WTC11 (cell line): ENCODE measurements around the gene CRADD. TPM values are rescaled to one million over a fixed set of nuclear protein-coding genes. Genes with fewer than 3 reads are reported as not detected.

Experiments
- ATAC-seq: fragments of 200-7000 bp; cut with Tn5 transposase; 2 replicates; pipeline ENCODE4 v1.10.0; 2021; ENCODE audit warnings: mild to moderate bottlenecking, moderate library complexity
- CTCF ChIA-PET: fragments of 300-600 bp; sonication (Branson Sonifier 250); formaldehyde crosslinking; loops from one replicate; lab custom pipeline; 2021; ENCODE audit warnings: antibody characterized with exemption; lab: Charles Lee
- POLR2A ChIA-PET: fragments of 350-600 bp; sonication (Branson Sonifier 250); formaldehyde crosslinking; loops from one replicate; lab custom pipeline; 2021; ENCODE audit warnings: antibody characterized with exemption; lab: Charles Lee
- DNase-seq: peaks from one replicate; pipeline ENCODE4 v3.0.0; 2021; ENCODE audit warnings: low spot score
- H3K27ac Mint-ChIP-seq: 2 replicates; pipeline ENCODE4 v1.8.0; 2021; ENCODE audit warnings: mixed read lengths
- H3K27me3 Mint-ChIP-seq: 2 replicates; pipeline ENCODE4 v1.8.0; 2021; ENCODE audit warnings: low read depth, mild to moderate bottlenecking, moderate library complexity, mixed read lengths
- H3K36me3 Mint-ChIP-seq: 2 replicates; pipeline ENCODE4 v1.8.0; 2021; ENCODE audit warnings: mixed read lengths
- H3K4me1 Mint-ChIP-seq: 2 replicates; pipeline ENCODE4 v1.8.0; 2022; ENCODE audit warnings: mixed read lengths
- H3K4me3 Mint-ChIP-seq: 2 replicates; pipeline ENCODE4 v1.8.0; 2021; ENCODE audit warnings: mild to moderate bottlenecking, moderate library complexity, mixed read lengths
- H3K9me3 Mint-ChIP-seq: 2 replicates; pipeline ENCODE4 v1.8.0; 2021; ENCODE audit warnings: mixed read lengths
- ATF3 ChIP-seq: sonication (generic); formaldehyde crosslinking; conservative IDR thresholded peaks from 2 replicates; pipeline ENCODE4 v1.8.1; 2022; ENCODE audit warnings: mild to moderate bottlenecking, missing genetic modification reagents
- EMX1 ChIP-seq: fragments of 250-450 bp; sonication (Bioruptor Pico); IDR thresholded peaks from 2 replicates; pipeline ENCODE4 v1.8.0; 2021; ENCODE audit warnings: mild to moderate bottlenecking
- ERG ChIP-seq: fragments of 250-450 bp; sonication (Bioruptor Pico); IDR thresholded peaks from 2 replicates; pipeline ENCODE4 v1.8.0; 2021; ENCODE audit warnings: mild to moderate bottlenecking
- ESRRA ChIP-seq: sonication (generic); formaldehyde crosslinking; IDR thresholded peaks from 2 replicates; pipeline ENCODE4 v1.8.1; 2022; ENCODE audit warnings: mild to moderate bottlenecking, missing genetic modification reagents, borderline replicate concordance
- ETV6 ChIP-seq: sonication (generic); formaldehyde crosslinking; IDR thresholded peaks from 2 replicates; pipeline ENCODE4 v1.8.1; 2022; ENCODE audit warnings: mild to moderate bottlenecking, missing genetic modification reagents
- HMGA2 ChIP-seq: fragments of 250-450 bp; sonication (Bioruptor Pico); IDR thresholded peaks from 2 replicates; pipeline ENCODE4 v1.4.0; 2021; ENCODE audit warnings: mild to moderate bottlenecking, moderate library complexity
- MXD4 ChIP-seq: fragments of 250-450 bp; sonication (Bioruptor Pico); IDR thresholded peaks from 2 replicates; pipeline ENCODE4 v1.8.0; 2021; ENCODE audit warnings: mild to moderate bottlenecking, moderate library complexity, borderline replicate concordance
- PREB ChIP-seq: sonication (generic); formaldehyde crosslinking; IDR thresholded peaks from 2 replicates; pipeline ENCODE4 v1.8.1; 2022; ENCODE audit warnings: mild to moderate bottlenecking, missing genetic modification reagents, moderate library complexity, borderline replicate concordance
- PRRX2 ChIP-seq: fragments of 250-450 bp; sonication (Bioruptor Pico); IDR thresholded peaks from 2 replicates; pipeline ENCODE4 v1.8.0; 2021; ENCODE audit warnings: mild to moderate bottlenecking
- RORB ChIP-seq: fragments of 250-450 bp; sonication (Bioruptor Pico); IDR thresholded peaks from 2 replicates; pipeline ENCODE4 v1.9.0; 2021; ENCODE audit warnings: mild to moderate bottlenecking
- STAT6 ChIP-seq: sonication (generic); formaldehyde crosslinking; conservative IDR thresholded peaks from 2 replicates; pipeline ENCODE4 v1.8.1; 2023; ENCODE audit warnings: mild to moderate bottlenecking, low read depth, missing genetic modification reagents, moderate library complexity
- TEAD1 ChIP-seq: sonication (generic); formaldehyde crosslinking; IDR thresholded peaks from 2 replicates; pipeline ENCODE4 v1.8.0; 2022; ENCODE audit warnings: mild to moderate bottlenecking, missing genetic modification reagents
- USF1 ChIP-seq: sonication (generic); formaldehyde crosslinking; IDR thresholded peaks from 2 replicates; pipeline ENCODE4 v1.8.0; 2022; ENCODE audit warnings: mild to moderate bottlenecking, missing genetic modification reagents
- ZNF396 ChIP-seq: fragments of 250-450 bp; sonication (Bioruptor Pico); IDR thresholded peaks from 2 replicates; pipeline ENCODE4 v1.8.0; 2021; ENCODE audit warnings: mild to moderate bottlenecking, moderate library complexity, borderline replicate concordance
- ZNF425 ChIP-seq: fragments of 250-450 bp; sonication (Bioruptor Pico); conservative IDR thresholded peaks from 2 replicates; pipeline ENCODE4 v1.9.0; 2021; ENCODE audit warnings: mild to moderate bottlenecking
- ZNF512 ChIP-seq: sonication (generic); formaldehyde crosslinking; IDR thresholded peaks from 2 replicates; pipeline ENCODE4 v1.8.1; 2022; ENCODE audit warnings: missing genetic modification reagents, borderline replicate concordance
- ZNF532 ChIP-seq: fragments of 250-450 bp; sonication (Bioruptor Pico); IDR thresholded peaks from 2 replicates; pipeline ENCODE4 v1.9.0; 2021; ENCODE audit warnings: mild to moderate bottlenecking, borderline replicate concordance
- total RNA-seq: library from RNA; stranded (reverse); gene quantifications from 3 replicates; pipeline ENCODE4 v1.2.3, GENCODE V29; 2021

CRADD gene
- total RNA-seq, 1 experiment from 2014 or later, result 11.6 TPM

- no peak for TF ChIP-seq STAT6 (CRISPR knock-in tag)
- TF ChIP-seq TEAD1 (CRISPR knock-in tag), result no peak
- no peak for TF ChIP-seq USF1 (CRISPR knock-in tag)
- TF ChIP-seq MXD4 (CRISPR knock-in tag), result no peak
- TF ChIP-seq ESRRA (CRISPR knock-in tag), result no peak
- no peak for TF ChIP-seq HMGA2 (CRISPR knock-in tag)
- no peak for TF ChIP-seq ZNF512 (CRISPR knock-in tag)
- no peak for TF ChIP-seq RORB (CRISPR knock-in tag)
- TF ChIP-seq PREB (CRISPR knock-in tag), result no peak
Observed at GRCh38 chr12:93916402-93916801, 239.2 kb downstream of the CRADD start (continued).

- no peaks in the 10 kb centered on the region for H3K36me3 Mint-ChIP-seq
- no peak overlapping the region for H3K27ac Mint-ChIP-seq
- no peak overlapping the region for H3K4me3 Mint-ChIP-seq
- POLR2A ChIA-PET, result no interaction called here
- H3K27me3 Mint-ChIP-seq, result no peaks in the 10 kb centered on the region
- H3K4me1 Mint-ChIP-seq, result peaks cover 6% of the 10 kb centered on the region; the same call in 1 of the 2 replicates
- DNase-seq, result no peak
- no peak for TF ChIP-seq ERG (CRISPR knock-in tag)
- TF ChIP-seq ETV6 (CRISPR knock-in tag), result no peak
- TF ChIP-seq EMX1 (CRISPR knock-in tag), result no peak
- TF ChIP-seq RORB (CRISPR knock-in tag), result no peak
- TF ChIP-seq, all 79 proteins: peak for 0
- no peak for ATAC-seq
- CTCF ChIA-PET, result no interaction called here
- H3K9me3 Mint-ChIP-seq, result no peaks in the 10 kb centered on the region
Observed at GRCh38 chr12:93918262-93918661, 241.1 kb downstream of the CRADD start.

- ChIA-PET POLR2A (no interaction called here), CTCF (no interaction called here)
- Mint-ChIP-seq H3K27ac (no peak overlapping the region), H3K4me3 (no peak overlapping the region), H3K4me1 (peaks cover 3% of the 10 kb centered on the region; the same call in 1 of the 2 replicates), H3K27me3 (no peaks in the 10 kb centered on the region), H3K9me3 (peaks cover under 1% of the 10 kb centered on the region), H3K36me3 (no peaks in the 10 kb centered on the region)
- DNase-seq (no peak), ATAC-seq (no peak)
- TF ChIP-seq ZNF396 (CRISPR knock-in tag), result no peak
- TF ChIP-seq ZNF532, result no peak
- no peak for TF ChIP-seq PRRX2 (CRISPR knock-in tag)
- TF ChIP-seq ATF3 (CRISPR knock-in tag), result no peak
- TF ChIP-seq ZNF425 (CRISPR knock-in tag), result no peak
Observed at GRCh38 chr12:93918900-93919299, 241.7 kb downstream of the CRADD start.
